ENCODE data around the gene MAP2K7.
"Not testable (repeated sequence)": the region's sequence is repeated elsewhere in the genome, so short reads cannot be mapped to it uniquely, and the experiment has no call there.

Gene MAP2K7

DNA sequence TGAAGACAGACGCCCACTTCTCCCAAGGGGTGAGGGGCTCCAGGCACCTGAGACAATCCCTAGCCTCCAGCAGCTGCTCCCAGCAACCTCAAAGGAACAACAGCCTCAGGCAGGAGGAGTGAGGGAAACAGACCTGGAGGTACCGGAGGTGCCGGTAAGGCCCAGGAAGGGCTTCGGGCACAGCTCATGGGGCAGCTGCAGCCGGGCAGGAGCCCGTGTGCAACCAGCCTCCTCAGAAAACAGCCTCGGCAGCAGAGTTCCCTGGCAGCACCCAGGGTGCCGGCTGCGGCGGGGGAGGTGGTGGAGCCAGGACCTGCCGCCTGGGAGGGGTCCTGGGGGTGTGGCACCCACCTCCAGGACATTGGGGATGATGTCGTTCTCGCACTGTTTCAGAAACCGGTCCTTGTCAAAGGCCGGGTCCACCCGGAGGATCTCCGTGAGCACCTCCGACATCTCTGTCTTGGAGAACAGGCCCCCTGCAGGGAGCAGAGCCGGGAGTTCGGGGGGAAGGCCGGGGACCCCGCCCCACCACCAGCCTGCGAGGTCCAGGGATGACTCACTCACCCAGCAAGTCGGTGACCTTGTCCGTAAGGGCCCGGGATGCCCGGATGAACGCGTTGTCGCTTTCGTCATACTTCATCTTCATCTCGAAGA lies 28.7 kb downstream of the MAP2K7 start:
- DNase-seq (ENCODE audit: low read depth): no peak

DNA sequence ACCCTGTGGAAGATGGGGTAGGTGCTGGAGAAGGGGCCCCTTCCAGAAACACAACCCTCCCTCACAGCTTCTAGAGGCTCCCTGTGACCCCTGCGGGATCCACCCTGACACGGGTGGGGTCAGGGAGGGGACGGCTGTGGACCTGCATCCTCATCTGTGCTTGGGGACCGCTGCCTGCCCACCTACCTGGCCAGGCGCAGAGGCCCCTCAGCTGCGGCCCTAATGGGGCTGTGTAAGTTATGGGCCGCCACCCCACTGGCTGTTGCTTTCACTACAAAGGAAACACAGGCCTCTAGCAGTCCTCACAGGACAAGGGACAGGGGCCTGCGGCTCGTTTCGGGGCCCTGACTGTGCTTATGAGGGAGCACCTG lies 29.2 kb downstream of the MAP2K7 start:
- DNase-seq (ENCODE audit: low read depth): no peak

DNA sequence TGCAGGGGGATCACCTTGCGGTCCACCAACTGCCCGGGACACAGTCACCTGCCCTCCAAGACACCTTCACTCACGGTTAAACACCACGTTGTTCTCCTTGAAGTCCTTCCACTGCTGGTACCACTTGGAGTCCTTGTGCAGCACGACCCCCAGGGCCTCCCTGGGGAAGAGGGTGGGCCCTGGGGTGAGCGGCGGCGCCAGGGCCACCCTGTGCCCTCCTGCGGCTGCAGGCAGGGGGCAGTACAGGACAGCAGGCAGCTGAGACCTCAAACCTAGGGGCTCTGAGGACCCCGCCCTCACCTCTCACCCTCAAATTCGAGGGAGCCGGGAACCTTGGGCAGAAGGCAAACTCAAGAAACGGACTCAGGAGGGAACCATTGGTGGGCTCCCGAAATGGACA lies 29.7 kb downstream of the MAP2K7 start:
- DNase-seq (ENCODE audit: low read depth): no peak

DNA sequence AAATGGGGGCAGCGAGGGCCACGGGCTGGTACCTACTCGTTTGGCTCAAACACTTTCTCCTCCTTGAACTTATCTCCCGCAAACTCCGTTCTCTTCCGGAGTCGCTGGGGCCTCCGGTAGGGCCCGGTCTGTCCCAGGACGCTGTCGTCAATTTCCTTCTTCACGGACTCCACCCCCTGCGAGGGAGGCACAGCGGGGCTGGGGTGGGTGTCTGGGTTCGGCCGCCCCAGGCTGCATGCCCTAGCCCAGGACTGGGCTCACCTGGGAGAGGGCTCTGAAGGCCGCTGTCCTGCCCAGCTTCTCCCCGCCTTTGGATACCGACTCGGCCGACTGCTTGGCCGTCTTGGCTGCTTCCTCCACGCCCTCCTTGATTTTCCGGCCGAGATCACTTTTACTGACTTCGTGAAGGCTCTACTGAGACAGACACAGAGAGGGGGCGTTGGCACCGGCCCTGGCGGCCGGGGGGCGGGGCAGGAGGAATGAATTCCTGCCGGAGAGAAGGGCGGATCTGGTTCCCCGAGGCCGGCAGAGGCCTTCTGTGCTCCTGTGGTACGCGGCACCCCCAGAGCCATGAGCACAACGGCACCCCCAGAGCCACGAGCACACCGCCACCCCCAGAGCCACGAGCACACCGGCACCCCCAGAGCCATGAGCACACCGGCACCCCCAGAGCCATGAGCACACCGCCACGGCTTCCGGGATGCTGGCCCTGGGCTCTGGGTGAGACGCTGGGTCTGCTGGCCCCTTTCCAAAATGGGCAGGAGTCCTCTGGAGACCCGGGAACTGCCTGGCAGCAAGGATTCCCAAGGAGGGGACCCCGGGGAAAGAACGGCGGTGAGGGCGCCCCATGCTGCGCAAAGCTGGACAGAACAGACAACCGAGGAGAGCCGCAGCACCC lies 30.4 kb downstream of the MAP2K7 start:
- DNase-seq (ENCODE audit: low read depth): no peak

DNA sequence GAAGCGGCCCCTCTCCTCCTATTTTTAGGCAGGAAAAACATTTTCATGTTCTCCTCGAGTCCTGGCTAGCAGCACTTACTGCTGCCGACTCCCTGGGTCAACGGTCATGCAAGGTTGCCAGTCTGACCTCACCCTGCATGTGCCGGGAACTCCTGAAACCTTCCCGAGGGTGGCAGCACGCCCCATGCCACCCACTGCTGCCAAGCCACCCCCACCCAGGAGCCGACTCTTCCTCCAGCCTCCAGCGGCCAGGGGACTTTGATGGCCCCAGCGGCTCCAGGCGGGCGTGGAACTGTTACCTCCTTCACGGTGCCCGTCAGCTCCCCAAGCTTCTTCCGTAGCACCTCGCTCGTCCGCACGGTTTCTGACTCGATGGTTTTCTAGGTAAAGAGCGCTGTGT lies 31.1 kb downstream of the MAP2K7 start:
- DNase-seq (ENCODE audit: low read depth): no peak

DNA sequence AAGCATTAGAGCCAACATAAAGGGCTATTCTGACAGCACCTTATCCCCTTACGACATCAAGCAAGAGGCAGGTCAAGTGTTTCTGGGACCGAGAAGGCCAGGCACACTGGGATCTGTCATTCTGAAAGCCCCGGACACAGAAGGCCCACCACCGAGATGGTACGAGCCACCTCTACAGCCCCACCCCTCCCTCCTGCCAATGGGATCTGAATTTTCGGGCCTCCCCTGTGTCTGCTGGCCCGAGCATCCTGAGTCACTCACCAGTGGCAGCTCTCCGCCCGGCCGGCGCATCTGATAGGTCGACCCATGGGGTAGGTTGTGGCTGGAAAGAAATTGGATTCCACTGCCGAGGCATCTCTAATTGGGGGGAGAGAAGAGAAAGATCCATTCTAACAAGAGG lies 37.2 kb downstream of the MAP2K7 start:
- no peak for DNase-seq (ENCODE audit: low read depth)

DNA sequence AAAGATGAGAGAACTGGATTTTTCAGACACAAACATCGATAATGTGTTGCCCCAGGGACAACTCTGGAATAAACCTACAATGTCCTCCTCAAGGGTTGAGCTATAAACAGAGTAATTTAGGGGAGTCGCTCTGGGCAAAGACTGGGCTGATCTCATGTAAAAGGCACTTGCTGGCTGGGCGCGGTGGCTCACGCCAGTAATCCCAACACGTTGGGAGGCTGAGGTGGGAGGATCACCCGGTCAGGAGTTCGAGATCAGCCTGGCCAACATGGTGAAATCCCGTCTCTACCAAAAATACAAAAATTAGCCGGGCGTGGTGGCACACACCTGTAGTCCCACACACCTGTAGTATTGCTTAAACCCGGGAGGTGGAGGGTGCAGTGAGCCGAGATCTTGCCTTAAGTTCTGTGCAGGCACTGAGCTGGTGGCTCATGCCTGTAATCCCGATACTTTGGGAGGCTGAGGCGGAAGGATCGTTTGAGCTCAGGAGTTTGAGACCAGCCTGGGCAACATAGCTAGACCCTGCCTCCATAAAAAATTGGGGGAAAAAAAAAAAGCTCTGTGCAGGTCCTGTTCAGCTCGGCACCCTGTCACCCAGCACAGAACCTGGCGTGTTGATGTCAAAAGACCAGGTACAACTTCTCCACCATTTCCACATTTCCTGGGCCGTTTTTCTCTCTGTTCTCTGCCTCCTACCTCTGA lies 38.4 kb downstream of the MAP2K7 start:
- DNase-seq (ENCODE audit: low read depth): no peak

DNA sequence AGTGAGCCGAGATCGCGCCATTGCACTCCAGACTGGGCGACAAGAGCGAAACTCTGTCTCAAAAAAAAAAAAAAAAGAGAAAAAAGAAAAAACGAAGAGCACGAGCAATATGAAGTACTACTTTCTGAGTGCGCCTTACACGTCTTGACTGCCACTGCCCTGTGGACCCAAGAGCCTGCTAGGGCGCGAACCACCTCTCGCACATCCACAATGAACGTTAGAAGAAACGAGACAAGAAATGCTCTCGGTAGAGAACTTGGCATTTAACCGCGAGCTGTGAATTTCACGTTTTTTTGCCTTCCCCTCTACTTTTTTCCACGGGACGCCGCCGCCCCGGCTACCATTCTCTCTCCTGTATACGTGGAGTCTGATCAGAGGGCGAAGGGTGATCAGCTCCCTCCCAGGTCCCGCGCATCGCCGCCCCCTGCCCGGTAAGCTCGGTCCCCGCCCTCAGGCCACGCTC lies 39.3 kb downstream of the MAP2K7 start:
- no peak for DNase-seq (ENCODE audit: low read depth)

DNA sequence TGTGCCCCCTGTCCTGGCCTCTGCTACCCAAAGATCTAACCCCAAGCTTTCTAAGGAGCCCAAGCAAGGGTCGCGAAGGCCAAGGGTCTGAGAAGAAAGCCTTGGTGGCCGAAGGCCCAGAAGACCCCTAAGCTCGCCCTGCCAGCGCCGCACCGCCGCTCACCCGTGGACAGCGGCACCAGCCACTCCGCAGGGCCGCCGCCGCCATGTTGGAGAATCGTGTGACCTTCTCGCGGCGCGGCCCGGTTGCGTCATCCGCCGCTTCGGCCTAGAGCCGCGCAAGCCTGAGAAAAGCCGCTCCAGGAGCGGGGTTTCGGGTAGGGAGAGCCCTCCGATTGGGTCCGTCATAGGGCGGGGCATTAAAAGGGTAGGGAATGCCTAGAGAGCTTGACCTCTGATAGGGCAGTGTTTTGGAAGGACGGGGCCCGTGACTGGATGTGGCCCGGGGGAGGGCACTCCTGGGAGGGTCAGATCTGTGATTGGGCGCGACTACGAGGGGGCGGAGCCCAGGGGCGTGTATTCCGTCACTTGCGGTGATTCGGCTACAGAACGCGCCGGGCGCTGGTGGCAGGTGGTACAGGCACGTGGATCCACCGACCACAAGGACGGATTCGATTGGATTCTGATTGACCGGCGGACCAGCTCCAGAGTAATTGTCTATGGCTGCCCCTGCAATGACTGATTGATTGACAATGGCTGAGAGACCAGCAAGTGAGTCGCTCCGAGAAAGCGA lies 39.9 kb downstream of the MAP2K7 start, which contains the start of gene TIMM44:
TIMM44 (minus strand) TSS at position 223 of the 733 bp plus-strand sequence; CDS start at position 208, 15 bp downstream.
- DNase-seq (ENCODE audit: low read depth): peak; percentile 97

DNA sequence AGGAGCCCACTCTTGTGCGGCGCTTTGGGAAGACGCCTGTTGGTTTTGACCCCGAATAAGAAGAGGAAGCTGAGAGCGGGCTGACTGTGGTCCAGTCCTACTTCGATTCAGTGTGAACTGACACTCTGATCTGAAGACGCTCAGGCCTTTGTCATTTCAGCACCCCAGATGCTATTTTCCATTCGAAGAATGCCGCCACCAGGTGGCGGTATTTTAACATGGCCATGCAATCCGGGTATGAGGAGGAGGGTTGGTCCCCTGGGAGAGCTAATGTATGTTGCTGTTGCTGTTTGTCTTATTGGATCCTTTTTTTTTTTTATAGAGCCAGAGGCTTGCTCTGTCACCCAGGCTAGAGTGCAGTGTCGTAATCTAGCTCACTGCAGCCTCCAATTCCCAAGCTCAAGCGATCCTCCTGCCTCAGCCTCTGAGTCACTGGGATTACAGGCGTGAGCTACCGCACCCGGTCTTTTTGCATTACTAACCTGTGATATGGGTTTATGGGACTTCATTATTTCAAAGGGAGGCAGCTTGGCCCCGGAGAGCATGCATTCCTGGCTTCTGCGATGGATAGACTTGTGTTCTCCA lies 40.6 kb downstream of the MAP2K7 start:
- DNase-seq (ENCODE audit: low read depth): peak; percentile 72

DNA sequence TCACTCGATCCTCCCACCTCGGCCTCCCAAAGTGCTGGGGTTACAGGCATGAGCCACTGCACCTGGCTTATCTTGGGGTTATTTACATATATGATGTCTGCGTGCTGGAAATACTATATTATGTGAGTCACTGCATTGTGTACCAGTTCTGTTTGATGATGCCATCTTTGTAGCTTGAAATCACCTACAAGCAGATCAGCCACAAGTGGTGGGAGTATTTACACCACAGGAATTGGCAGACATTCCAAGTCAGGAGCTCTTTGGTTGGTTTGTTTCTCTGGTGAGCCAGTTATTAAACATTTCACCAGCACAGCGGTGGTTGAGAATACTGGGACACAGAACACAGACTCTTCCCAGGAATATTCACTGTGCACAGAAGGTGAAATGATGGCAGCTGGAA lies 44.3 kb downstream of the MAP2K7 start:
- DNase-seq (ENCODE audit: low read depth): no peak

DNA sequence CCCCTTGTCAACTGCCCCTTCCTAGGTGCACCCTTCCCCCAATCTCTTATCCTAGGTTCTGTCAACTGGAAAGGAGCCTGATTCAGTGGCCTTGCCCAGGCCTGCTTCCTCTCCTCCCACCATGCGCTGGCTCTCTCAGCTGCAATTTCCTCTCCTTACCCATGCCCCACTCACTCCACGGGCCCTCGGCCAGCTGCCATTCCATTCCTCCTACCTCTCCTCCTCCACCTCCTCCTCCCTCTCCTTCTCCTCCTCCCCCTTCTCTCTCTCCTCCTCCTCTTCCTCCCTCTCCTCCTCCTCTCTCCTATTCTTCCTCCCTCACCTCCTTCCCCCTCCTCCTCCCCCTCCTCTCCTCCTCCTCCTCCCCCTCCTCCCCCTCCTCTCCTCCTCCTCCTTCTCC lies 49.4 kb downstream of the MAP2K7 start:
- DNase-seq (ENCODE audit: low read depth): no peak

DNA sequence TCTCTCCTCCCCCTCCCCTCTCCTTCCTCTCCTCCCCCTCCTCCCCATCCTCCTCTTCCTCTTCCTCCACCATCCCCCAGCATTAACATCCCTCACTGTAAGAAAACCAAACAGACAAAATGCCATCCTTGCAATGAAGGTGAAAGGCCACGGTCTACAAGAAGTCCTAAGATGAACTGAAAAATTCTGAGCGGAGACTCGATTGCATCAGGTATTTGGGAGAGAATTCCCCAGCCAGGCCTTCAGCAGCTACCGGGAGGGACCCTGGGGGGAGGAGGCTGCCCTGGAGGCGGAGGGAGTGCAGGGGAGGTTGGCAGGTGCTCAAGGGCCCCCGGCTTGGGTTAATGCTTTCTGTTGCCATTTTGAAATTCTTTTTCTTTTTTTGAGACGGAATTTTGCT lies 49.9 kb downstream of the MAP2K7 start:
- DNase-seq (ENCODE audit: low read depth): no peak

DNA sequence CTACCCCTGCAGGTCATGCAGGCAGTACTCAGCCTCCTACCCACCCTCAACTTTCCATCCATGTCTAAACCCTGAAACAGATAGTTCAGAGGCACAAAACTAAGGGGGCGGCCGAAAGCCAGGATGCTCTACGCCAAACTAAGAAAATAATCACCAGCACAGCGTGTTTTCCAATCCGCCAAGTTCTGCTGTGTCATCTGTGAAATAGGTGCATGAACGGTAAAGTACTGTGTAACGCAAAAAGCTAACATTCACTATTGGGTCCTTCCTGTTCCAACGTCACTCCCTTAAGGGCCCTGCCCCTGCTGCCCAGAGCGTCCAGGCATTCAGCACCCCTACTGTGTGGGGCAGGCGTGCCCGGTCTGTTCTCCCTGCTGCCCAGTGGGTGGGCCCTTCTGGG lies 52.0 kb downstream of the MAP2K7 start:
- DNase-seq (ENCODE audit: low read depth): no peak

DNA sequence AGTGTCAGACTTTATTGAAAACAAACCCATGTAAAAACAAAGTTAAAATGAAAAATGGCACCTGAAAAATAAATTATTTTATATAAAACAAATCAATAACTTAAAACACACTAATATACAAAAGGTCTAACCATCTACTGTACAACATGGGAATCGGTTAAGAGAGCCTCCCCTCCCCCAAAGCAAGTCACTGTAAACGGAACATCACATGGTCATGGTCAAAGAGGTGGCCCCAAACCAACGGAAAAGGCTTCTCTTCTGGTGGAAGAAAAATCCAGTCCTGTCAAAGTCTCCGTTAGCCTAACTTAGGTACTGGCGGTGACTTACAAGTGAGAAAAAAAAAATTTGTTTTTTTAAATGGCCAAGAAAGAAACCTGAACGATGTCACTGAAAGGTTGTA lies 55.5 kb downstream of the MAP2K7 start:
- no peak for DNase-seq (ENCODE audit: low read depth)

DNA sequence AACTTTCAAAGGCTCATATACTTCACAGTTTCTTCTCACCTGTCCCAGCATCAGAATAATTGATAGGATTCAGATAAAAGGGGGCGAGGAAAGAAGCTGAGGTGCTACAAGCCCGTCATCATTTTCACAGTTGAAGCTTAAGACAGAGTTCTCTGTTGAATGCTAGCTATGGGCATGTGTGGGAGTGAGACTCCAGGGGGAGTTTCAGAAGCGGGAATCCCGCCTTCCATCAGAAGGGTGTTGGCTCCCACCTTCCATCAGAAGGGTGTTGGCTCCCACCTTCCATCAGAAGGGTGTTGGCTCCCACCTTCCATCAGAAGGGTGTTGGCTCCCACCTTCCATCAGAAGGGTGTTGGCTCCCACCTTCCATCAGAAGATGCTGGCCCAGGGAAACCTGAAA lies 57.4 kb downstream of the MAP2K7 start:
- DNase-seq (ENCODE audit: low read depth): not testable (repeated sequence)

DNA sequence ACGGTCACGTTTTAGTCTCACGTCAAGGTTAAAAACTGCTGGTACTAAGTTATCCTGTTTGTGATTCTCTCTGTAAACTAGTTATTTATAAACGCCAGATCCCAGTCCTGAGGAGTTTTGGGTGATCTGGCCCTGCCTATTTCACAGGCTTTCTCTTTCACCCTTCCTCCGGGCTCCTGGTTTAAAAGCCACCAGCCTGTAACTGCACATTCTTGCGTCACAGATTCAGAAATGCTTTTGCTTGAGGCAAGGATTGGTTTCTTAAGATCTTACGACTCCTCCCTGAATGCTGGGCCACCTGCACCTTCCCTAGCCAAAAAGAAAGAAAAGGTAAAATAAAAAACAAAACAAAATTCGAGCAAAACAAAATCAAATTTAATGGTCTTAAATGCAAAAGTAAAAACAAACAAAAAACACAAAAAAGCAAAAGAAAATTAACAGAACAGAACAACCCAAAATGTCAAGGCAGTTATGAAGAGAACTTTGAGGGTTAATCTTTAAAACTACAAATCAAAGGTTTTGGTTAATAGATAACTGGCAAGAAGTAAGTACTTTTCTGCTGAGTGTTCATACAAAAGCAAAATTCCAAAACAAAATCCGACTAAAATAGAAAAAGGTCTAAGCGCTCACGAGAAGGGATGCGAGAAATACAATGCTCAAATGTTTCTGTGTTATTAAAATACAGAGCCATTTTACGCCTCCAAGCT lies 58.4 kb downstream of the MAP2K7 start:
- DNase-seq (ENCODE audit: low read depth): no peak

DNA sequence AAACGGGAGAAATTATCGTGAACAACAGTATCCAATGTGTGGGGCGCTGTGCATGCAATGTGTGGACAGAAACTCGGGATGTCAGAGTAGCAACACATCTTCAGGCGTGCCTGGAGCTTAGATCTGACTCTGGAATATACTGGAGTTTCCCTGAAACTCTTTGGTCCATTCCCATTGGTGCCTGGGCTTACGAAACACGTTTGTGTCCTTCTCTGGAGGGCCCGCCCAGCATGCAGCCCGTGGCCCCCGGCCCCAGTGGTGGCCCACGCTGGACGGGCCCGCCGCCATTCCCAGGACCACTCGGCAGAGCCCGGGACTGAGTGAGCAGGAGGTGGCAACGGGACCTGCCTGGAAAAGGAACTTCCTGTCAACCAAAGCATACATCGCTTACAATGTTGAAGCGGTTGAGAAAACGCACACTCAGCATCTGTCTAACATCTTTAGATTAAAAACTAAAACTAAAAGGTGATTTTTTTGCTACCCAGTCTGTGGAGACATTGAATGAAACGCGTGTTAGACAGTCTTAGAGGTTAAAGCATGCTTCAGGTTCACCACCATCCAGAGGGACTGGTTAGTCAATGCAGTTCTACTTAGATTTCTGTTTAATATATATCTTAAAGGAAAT lies 59.1 kb downstream of the MAP2K7 start:
- no peak for DNase-seq (ENCODE audit: low read depth)

DNA sequence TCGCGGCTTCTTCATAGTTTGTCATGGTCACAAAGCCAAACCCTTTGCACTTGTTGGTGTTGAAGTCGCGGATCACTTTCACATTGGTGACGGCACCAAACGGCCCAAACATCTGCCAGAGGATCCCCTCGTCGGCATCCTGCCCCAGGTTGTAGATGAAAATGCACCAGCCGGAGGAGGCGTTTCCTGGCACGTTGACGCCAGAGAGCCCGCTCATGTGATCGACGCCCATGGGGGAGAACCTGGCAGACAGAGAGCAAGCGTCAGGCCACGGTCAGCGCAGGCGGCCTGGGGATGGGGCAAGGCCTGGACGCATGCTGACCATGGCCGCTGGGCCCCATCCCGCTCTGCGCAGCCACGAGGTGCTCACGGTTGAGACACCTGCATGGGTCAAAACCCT lies 59.9 kb downstream of the MAP2K7 start:
- DNase-seq (ENCODE audit: low read depth): no peak
